CD8-positive, alpha-beta memory T cell (primary cell): ENCODE measurements around the gene SPTY2D1. TPM values are rescaled to one million over a fixed set of nuclear protein-coding genes. Genes with fewer than 3 reads are reported as not detected.

Experiments used
- CTCF ChIA-PET: fragments of 350-600 bp; sonication (Branson Sonifier 250); formaldehyde crosslinking; loops from one replicate; lab custom pipeline; 2021; ENCODE audit warnings: antibody characterized with exemption; lab: Charles Lee
- POLR2A ChIA-PET: fragments of 350-600 bp; sonication (Branson Sonifier 250); formaldehyde crosslinking; loops from one replicate; lab custom pipeline; 2021; ENCODE audit warnings: antibody characterized with exemption; lab: Charles Lee
- DNase-seq, 5 donors: peaks; one replicate each; pipeline versions ENCODE4 v3.0.0 to v3.0.0-alpha.2; 2020 to 2022; ENCODE audit warnings: mixed read lengths in 1 of 5
- H3K27ac ChIP-seq: one replicate; pipeline ENCODE4 v1.7.0; 2013; ENCODE audit warnings: low read depth, mild to moderate bottlenecking, low read length, moderate library complexity
- H3K27me3 ChIP-seq: 2 replicates; pipeline ENCODE4 v1.7.0; 2013; ENCODE audit warnings: low read length, mild to moderate bottlenecking; ENCODE audit not compliant: insufficient read depth, poor library complexity, severe bottlenecking
- H3K36me3 ChIP-seq: 2 replicates; pipeline ENCODE4 v1.7.0; 2013; ENCODE audit warnings: mild to moderate bottlenecking, low read length, moderate library complexity; ENCODE audit not compliant: insufficient read depth
- H3K4me1 ChIP-seq: 2 replicates; pipeline ENCODE4 v1.7.0; 2013; ENCODE audit warnings: mild to moderate bottlenecking, low read length, moderate library complexity; ENCODE audit not compliant: insufficient read depth
- H3K4me3 ChIP-seq: 2 replicates; pipeline ENCODE4 v1.7.0; 2013; ENCODE audit warnings: mild to moderate bottlenecking, low read length
- H3K9me3 ChIP-seq: 2 replicates; pipeline ENCODE4 v1.7.0; 2013; ENCODE audit warnings: mild to moderate bottlenecking, low read length
- H3K27ac Mint-ChIP-seq, 8 donors: one replicate each; pipeline ENCODE4 v1.8.0; 2020 to 2021; ENCODE audit warnings: mixed read lengths in 8 of 8, mild to moderate bottlenecking in 6 of 8, inconsistent platforms in 3 of 8, moderate library complexity in 3 of 8
- H3K27me3 Mint-ChIP-seq, 2 donors: one replicate each; pipeline ENCODE4 v1.8.0; 2020 to 2021; ENCODE audit warnings: mixed read lengths in 2 of 2, mild to moderate bottlenecking in 1 of 2, moderate library complexity in 1 of 2
- H3K36me3 Mint-ChIP-seq, 3 donors: one replicate each; pipeline ENCODE4 v1.8.0; 2020 to 2021; ENCODE audit warnings: mixed read lengths in 3 of 3, inconsistent platforms in 1 of 3, mild to moderate bottlenecking in 1 of 3
- H3K4me1 Mint-ChIP-seq, 3 donors: one replicate each; pipeline ENCODE4 v1.8.0; 2020 to 2021; ENCODE audit warnings: mixed read lengths in 3 of 3, inconsistent platforms in 1 of 3, mild to moderate bottlenecking in 1 of 3
- H3K4me3 Mint-ChIP-seq, 7 donors: one replicate each; pipeline ENCODE4 v1.8.0; 2020 to 2021; ENCODE audit warnings: mixed read lengths in 7 of 7, mild to moderate bottlenecking in 6 of 7, moderate library complexity in 4 of 7, inconsistent platforms in 2 of 7
- H3K9me3 Mint-ChIP-seq, 5 donors: one replicate each; pipeline ENCODE4 v1.8.0; 2020 to 2022; ENCODE audit warnings: mixed read lengths in 5 of 5, mild to moderate bottlenecking in 3 of 5, moderate library complexity in 2 of 5, inconsistent platforms in 1 of 5
- polyA plus RNA-seq: library from polyadenylated mRNA; unstranded; fragments of 300-500 nt; fragmentation: Illumina TruSeq; gene quantifications from one replicate; pipeline ENCODE4 v1.2.3, GENCODE V29; 2021
- total RNA-seq, 2 experiments: library from RNA; stranded (reverse); gene quantifications; one replicate each; pipeline ENCODE4 v1.2.3, GENCODE V29; 2021

SPTY2D1 gene
- total and polyA plus RNA-seq, 3 experiments from 2014 or later, result 10.6 to 27.3 (median 23.7) TPM

DNA sequence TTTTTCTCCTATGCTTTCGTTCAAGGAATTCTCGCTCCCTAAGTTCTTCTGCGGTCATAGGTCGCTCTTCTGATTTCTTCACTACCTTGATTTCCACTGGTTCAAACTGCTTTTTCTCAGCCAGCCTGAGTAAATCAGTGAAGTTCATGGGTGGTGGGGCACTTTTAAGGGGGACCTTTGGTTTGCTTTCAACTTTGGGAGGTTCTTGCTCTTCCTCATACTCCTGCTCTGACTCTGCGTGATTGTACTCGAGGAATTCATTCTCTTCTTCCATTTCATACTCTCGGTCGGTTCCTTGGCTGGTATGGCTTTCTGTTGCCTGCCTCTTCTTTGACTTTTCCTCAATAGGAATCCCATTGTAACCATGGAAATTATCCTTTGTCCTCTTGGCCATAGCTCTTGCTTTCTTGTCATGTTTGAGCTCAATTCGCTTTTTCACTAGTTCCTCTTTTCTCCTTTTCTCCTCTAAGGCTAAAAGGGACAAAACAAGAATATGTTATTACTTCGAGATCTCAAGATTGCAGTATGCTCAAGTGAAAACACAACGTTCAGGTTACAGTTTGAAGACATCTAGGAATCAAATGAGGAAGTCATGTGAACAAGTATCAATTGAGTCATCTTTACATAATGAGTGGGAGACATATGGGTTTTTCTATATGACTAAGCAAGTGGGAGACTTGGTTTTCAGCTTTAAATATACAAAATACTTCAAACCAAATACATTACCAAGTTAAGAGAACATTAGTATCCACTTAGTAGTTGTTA, 18.3 kb downstream of the SPTY2D1 start:
- CTCF ChIA-PET, result interaction anchor here (1.2 kb wide), 1 partner anchor 106 kb away, joined by 3 read pairs; no protein-coding TSS in a partner anchor
- H3K4me3 ChIP-seq, result no peak overlapping the region
- H3K27me3 ChIP-seq, result no peaks in the 10 kb centered on the region
- Mint-ChIP-seq H3K4me1 (peaks cover 41 to 60% (median 57%) of the 10 kb centered on the region in 3 donors), H3K36me3 (peaks cover 8 to 49% (median 22%) of the 10 kb centered on the region in 3 donors), H3K9me3 (no peaks in the 10 kb centered on the region), H3K27me3 (no peaks in the 10 kb centered on the region), H3K4me3 (peak overlapping the region in 1 of 7 donors; percentile 18), H3K27ac (peak overlapping the region in 6 of 8 donors; percentile 2 to 83 (median 22))
- POLR2A ChIA-PET, result no interaction called here
- H3K36me3 ChIP-seq, result peaks cover 32% of the 10 kb centered on the region
- H3K9me3 ChIP-seq, result no peaks in the 10 kb centered on the region
- DNase-seq, result no peak
- no peak overlapping the region for H3K27ac ChIP-seq
- H3K4me1 ChIP-seq, result peaks cover 34% of the 10 kb centered on the region

- ChIA-PET CTCF (interaction anchor here (1.2 kb wide), 1 partner anchor 107 kb away, joined by 3 read pairs; no protein-coding TSS in a partner anchor), POLR2A (no interaction called here)
- Histone ChIP-seq H3K9me3 (no peaks in the 10 kb centered on the region), H3K4me1 (peaks cover 34% of the 10 kb centered on the region), H3K4me3 (no peak overlapping the region), H3K27me3 (no peaks in the 10 kb centered on the region), H3K36me3 (peaks cover 37% of the 10 kb centered on the region), H3K27ac (no peak overlapping the region)
- H3K4me1 Mint-ChIP-seq, result peaks cover 39 to 55% (median 53%) of the 10 kb centered on the region in 3 donors
- peaks cover 11 to 58% (median 26%) of the 10 kb centered on the region in 3 donors for H3K36me3 Mint-ChIP-seq
- no peak overlapping the region for H3K4me3 Mint-ChIP-seq
- DNase-seq, result no peak
- no peaks in the 10 kb centered on the region for H3K27me3 Mint-ChIP-seq
- no peaks in the 10 kb centered on the region for H3K9me3 Mint-ChIP-seq
- H3K27ac Mint-ChIP-seq, result peak overlapping the region in 2 of 8 donors; percentile 15 to 32
These were observed 19.5 kb downstream of the SPTY2D1 start for GRCh38 chr11:18614667-18615066.

DNA sequence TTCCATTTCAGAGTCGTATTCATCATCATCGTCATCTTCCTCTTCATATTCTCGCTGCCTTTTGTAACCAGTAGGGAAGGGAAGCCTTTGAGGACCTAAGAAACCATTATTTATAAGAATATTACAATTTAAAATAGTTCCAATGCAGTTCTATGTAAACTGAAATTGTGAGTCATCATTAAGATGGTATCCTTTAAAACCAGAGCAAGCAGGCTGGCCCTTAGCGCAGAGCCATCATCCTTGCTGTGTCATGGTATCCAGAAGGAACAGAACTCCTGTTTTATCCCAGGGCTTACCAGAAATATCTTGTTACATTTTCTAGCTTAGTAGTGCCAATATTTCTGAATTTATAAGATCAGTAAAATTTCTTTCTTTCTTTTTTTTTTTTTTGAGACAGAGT, 21.7 kb downstream of the SPTY2D1 start:
- H3K4me3 Mint-ChIP-seq, result no peak overlapping the region
- Histone ChIP-seq H3K4me3 (no peak overlapping the region), H3K27me3 (no peaks in the 10 kb centered on the region), H3K4me1 (peaks cover 12% of the 10 kb centered on the region), H3K9me3 (no peaks in the 10 kb centered on the region), H3K27ac (no peak overlapping the region), H3K36me3 (peaks cover 49% of the 10 kb centered on the region)
- peak overlapping the region in 2 of 8 donors; percentile 21 to 29 for H3K27ac Mint-ChIP-seq
- ChIA-PET CTCF (interaction anchor here (1.6 kb wide), 1 partner anchor 9 kb away, joined by 3 read pairs; no protein-coding TSS in a partner anchor), POLR2A (no interaction called here)
- H3K4me1 Mint-ChIP-seq, result peaks cover 19 to 33% (median 30%) of the 10 kb centered on the region in 3 donors
- DNase-seq, result no peak
- H3K27me3 Mint-ChIP-seq, result no peaks in the 10 kb centered on the region
- H3K36me3 Mint-ChIP-seq, result peaks cover 12 to 76% (median 31%) of the 10 kb centered on the region in 3 donors
- H3K9me3 Mint-ChIP-seq, result no peaks in the 10 kb centered on the region

- no peak for DNase-seq
- peaks cover under 1% of the 10 kb centered on the region for H3K4me1 ChIP-seq
- no peaks in the 10 kb centered on the region for H3K27me3 ChIP-seq
- no peak overlapping the region for H3K27ac ChIP-seq
- CTCF ChIA-PET, result interaction anchor here (1.6 kb wide), 1 partner anchor 11 kb away, joined by 3 read pairs; no protein-coding TSS in a partner anchor
- H3K36me3 ChIP-seq, result peaks cover 49% of the 10 kb centered on the region
- POLR2A ChIA-PET, result no interaction called here
- peaks cover 11 to 22% (median 19%) of the 10 kb centered on the region in 3 donors for H3K4me1 Mint-ChIP-seq
- H3K4me3 Mint-ChIP-seq, result no peak overlapping the region
- no peak overlapping the region for H3K4me3 ChIP-seq
- no peaks in the 10 kb centered on the region for H3K9me3 ChIP-seq
- no peaks in the 10 kb centered on the region for H3K27me3 Mint-ChIP-seq
- no peaks in the 10 kb centered on the region for H3K9me3 Mint-ChIP-seq
- peaks cover 12 to 78% (median 30%) of the 10 kb centered on the region in 3 donors for H3K36me3 Mint-ChIP-seq
- no peak overlapping the region for H3K27ac Mint-ChIP-seq
These were observed 22.9 kb downstream of the SPTY2D1 start for GRCh38 chr11:18611196-18611595.

DNA sequence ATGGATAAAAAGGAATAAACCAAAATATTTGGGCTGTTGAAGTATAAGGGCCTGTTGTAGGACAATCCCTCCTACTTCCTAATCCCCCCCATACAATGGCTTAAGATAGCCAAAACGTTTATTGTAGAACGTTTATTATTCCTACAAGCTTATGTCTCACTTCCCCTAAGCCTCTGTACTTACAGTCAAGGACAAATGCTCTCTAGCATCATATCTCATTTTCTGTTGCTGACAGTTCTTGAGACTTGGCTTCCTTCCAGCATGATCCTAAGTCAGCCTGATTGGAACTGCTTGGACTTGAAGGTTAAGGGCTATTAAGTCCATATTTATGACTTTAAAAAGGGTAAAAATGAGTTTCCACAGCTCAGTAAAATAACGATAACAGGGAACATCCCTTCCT, 25.8 kb downstream of the SPTY2D1 start:
- no peaks in the 10 kb centered on the region for H3K9me3 ChIP-seq
- Mint-ChIP-seq H3K36me3 (peaks cover 4 to 55% (median 14%) of the 10 kb centered on the region in 3 donors), H3K4me1 (peaks cover 0 to 2% (median 0%) of the 10 kb centered on the region in 3 donors), H3K27me3 (no peaks in the 10 kb centered on the region), H3K4me3 (no peak overlapping the region), H3K27ac (peak overlapping the region in 3 of 8 donors; percentile 15 to 42 (median 23)), H3K9me3 (no peaks in the 10 kb centered on the region)
- no peak for DNase-seq
- H3K4me3 ChIP-seq, result no peak overlapping the region
- peaks cover 26% of the 10 kb centered on the region for H3K36me3 ChIP-seq
- POLR2A ChIA-PET, result no interaction called here
- no peak overlapping the region for H3K27ac ChIP-seq
- CTCF ChIA-PET, result no interaction called here
- H3K27me3 ChIP-seq, result no peaks in the 10 kb centered on the region
- no peaks in the 10 kb centered on the region for H3K4me1 ChIP-seq

GRCh38 chr11:18600915-18601569, 33.1 kb downstream of the SPTY2D1 start:
- Mint-ChIP-seq H3K4me1 (no peaks in the 10 kb centered on the region), H3K27ac (no peak overlapping the region), H3K9me3 (no peaks in the 10 kb centered on the region), H3K4me3 (no peak overlapping the region), H3K27me3 (no peaks in the 10 kb centered on the region), H3K36me3 (peaks cover 2 to 3% (median 3%) of the 10 kb centered on the region in 3 donors)
- ChIA-PET POLR2A (no interaction called here), CTCF (interaction anchor here (1.3 kb wide), 1 partner anchor 164 kb away, joined by 3 read pairs; no protein-coding TSS in a partner anchor)
- Histone ChIP-seq H3K27ac (no peak overlapping the region), H3K4me3 (no peak overlapping the region), H3K27me3 (no peaks in the 10 kb centered on the region), H3K4me1 (no peaks in the 10 kb centered on the region), H3K9me3 (no peaks in the 10 kb centered on the region), H3K36me3 (no peaks in the 10 kb centered on the region)
- DNase-seq, result no peak

DNA sequence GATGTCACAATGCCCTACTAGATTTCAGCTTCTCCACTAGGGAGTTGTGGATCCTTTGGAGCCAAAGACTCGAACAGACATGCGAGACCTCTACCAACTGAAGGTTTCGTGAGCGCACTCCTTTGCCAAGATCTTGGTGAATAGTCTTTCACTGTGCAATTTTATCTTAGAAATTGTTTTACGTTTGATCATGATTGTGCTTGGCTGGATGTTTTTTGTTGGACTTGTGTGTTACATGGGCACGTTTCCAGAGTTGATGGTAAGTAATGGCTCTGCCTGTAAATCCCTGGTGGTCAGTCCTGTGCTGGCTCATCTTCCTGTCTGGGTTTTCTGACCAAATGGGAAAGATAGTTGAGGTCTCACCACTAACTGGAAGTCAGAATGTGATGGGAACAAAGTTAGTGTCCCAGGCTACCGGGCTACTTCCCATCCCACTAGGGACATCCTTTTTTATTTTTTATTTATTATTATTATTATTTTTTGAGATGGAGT, 34.4 kb downstream of the SPTY2D1 start, which contains the start of gene MISFA:
Gene MISFA (plus strand): TSS at position 51 of the 492 bp plus-strand sequence. CDS start 140 bp downstream, at position 191.
- no peak within 1 kb of the TSS for H3K4me3 ChIP-seq
- DNase-seq, result no peak
- Mint-ChIP-seq H3K9me3 (no peaks in the 10 kb centered on the region), H3K27ac (peak within 1 kb of the TSS in 5 of 8 donors; percentile 0 to 68 (median 10)), H3K27me3 (no peaks in the 10 kb centered on the region), H3K4me3 (no peak within 1 kb of the TSS), H3K36me3 (peaks cover 0 to 3% (median 0%) of the 10 kb centered on the region in 3 donors), H3K4me1 (no peaks in the 10 kb centered on the region)
- no peaks in the 10 kb centered on the region for H3K9me3 ChIP-seq
- H3K36me3 ChIP-seq, result no peaks in the 10 kb centered on the region
- no peak within 1 kb of the TSS for H3K27ac ChIP-seq
- H3K27me3 ChIP-seq, result no peaks in the 10 kb centered on the region
- POLR2A ChIA-PET, result no interaction called here
- no peaks in the 10 kb centered on the region for H3K4me1 ChIP-seq
- CTCF ChIA-PET, result no interaction called here
